Measurements from ENCODE around the gene DAB1. TPM values are rescaled to one million over a fixed set of nuclear protein-coding genes. Genes with fewer than 3 reads are reported as not detected.

Gene DAB1
- total RNA-seq, 3 donors from 2014 or later (not counting 1 experiment from before 2014, with no cell fraction given), result 0.41 TPM; not detected in 2

DNA sequence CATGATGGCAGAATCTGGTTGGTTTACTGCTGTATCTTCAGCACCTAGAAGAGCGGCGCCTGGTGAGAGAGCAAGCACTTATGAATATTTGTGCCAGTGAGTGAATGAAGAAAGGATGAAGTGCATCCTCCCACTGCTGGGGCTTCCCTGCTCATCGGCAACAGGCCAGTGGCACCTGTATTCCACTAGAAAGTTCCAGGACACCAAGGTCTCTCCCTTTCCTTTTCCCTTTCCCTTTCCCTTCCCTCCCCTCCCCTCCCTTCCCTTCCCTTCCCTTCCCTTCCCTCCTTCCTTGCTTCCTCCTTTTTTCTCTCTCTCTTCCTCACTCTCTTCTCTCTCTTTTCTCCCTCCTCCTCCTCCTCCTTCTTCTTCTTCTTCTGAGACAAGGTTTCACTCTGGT, 86.2 kb downstream of the DAB1 start:
- Histone ChIP-seq H3K27ac (ENCODE audit: low read length) (no peak overlapping the region), H3K4me3 (ENCODE audit: low read length) (no peak overlapping the region), H3K4me1 (ENCODE audit: control insufficient read depth, insufficient read depth, low read length) (no peaks in the 10 kb centered on the region), H3K27me3 (ENCODE audit: control insufficient read depth, insufficient read depth, low read length) (no peaks in the 10 kb centered on the region), H3K36me3 (ENCODE audit: control insufficient read depth, insufficient read depth, low read length) (no peaks in the 10 kb centered on the region), H3K9me3 (ENCODE audit: control insufficient read depth, insufficient read depth, low read length) (no peaks in the 10 kb centered on the region)
- ATAC-seq, result no peak
- Mint-ChIP-seq H3K4me1 (no peaks in the 10 kb centered on the region), H3K27me3 (ENCODE audit: low read depth in 2 of 2) (peaks cover 7 to 26% of the 10 kb centered on the region in 2 donors), H3K9me3 (peaks cover 2 to 3% of the 10 kb centered on the region in 2 donors), H3K27ac (no peak overlapping the region), H3K36me3 (no peaks in the 10 kb centered on the region), H3K4me3 (no peak overlapping the region)
- intact Hi-C loops (cut with micrococcal nuclease), result no loop called here
- no peak for DNase-seq
- TF ChIP-seq, protein P1, sequence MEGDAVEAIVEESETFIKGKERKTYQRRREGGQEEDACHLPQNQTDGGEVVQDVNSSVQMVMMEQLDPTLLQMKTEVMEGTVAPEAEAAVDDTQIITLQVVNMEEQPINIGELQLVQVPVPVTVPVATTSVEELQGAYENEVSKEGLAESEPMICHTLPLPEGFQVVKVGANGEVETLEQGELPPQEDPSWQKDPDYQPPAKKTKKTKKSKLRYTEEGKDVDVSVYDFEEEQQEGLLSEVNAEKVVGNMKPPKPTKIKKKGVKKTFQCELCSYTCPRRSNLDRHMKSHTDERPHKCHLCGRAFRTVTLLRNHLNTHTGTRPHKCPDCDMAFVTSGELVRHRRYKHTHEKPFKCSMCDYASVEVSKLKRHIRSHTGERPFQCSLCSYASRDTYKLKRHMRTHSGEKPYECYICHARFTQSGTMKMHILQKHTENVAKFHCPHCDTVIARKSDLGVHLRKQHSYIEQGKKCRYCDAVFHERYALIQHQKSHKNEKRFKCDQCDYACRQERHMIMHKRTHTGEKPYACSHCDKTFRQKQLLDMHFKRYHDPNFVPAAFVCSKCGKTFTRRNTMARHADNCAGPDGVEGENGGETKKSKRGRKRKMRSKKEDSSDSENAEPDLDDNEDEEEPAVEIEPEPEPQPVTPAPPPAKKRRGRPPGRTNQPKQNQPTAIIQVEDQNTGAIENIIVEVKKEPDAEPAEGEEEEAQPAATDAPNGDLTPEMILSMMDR (IDR thresholded peaks at IDR 0.05), result no peak
- 62% methylated on average over 3 of the region's 3 CpGs for WGBS (ENCODE audit: insufficient coverage)

DNA sequence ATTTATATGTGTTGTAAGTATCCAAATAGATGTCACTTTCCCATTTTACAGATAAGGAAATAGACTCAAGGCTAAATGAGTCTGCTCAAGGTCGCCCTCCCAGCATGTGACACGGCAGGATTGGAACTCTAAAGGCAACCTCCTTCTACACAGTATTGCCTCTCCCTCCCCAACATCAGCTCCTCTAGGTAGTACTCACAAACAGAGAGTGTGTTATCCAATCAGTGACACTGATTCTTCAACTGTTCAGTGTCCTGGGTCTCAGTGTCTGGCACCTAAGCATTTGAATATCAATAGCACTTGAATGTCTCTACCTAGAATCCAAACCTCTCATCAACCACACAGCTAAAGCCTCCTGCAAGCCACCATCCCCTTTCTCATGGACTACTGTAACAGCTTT, 87.1 kb downstream of the DAB1 start:
- Mint-ChIP-seq H3K27ac (no peak overlapping the region), H3K4me1 (no peaks in the 10 kb centered on the region), H3K36me3 (no peaks in the 10 kb centered on the region), H3K9me3 (peaks cover 2 to 3% of the 10 kb centered on the region in 2 donors), H3K4me3 (no peak overlapping the region), H3K27me3 (ENCODE audit: low read depth in 2 of 2) (peaks cover 4 to 26% of the 10 kb centered on the region in 2 donors)
- no peaks in the 10 kb centered on the region for H3K4me1 ChIP-seq (ENCODE audit: control insufficient read depth, insufficient read depth, low read length)
- intact Hi-C loops (cut with micrococcal nuclease), result no loop called here
- no peaks in the 10 kb centered on the region for H3K9me3 ChIP-seq (ENCODE audit: control insufficient read depth, insufficient read depth, low read length)
- H3K4me3 ChIP-seq (ENCODE audit: low read length), result no peak overlapping the region
- H3K36me3 ChIP-seq (ENCODE audit: control insufficient read depth, insufficient read depth, low read length), result no peaks in the 10 kb centered on the region
- DNase-seq, result no peak
- no peaks in the 10 kb centered on the region for H3K27me3 ChIP-seq (ENCODE audit: control insufficient read depth, insufficient read depth, low read length)
- H3K27ac ChIP-seq (ENCODE audit: low read length), result no peak overlapping the region
- WGBS (ENCODE audit: insufficient coverage), result 48% methylated on average over 2 of the region's 2 CpGs
- TF ChIP-seq, protein P1 (IDR thresholded peaks at IDR 0.05), result no peak
- no peak for ATAC-seq

DNA sequence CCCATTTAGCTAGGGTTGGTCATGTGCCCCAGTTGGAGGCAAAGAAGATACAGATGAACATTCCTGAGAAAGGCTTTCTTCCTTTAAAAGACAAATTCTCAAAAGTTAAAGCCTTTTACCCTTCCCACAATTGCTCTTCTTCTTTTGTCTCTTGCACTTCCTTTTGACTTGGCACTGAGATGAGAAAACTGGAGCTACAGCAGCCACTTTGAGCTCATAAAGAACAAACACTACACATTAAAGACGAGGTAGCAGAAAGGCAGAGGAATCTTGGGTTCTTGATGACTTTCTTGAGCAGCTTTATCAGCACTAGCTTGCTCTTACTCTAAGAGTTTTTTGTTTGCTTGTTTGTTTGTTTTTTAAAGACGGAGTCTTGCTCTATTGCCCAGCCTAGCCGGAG, 92.2 kb downstream of the DAB1 start:
- intact Hi-C loops (cut with micrococcal nuclease), result no loop called here
- Mint-ChIP-seq H3K4me3 (no peak overlapping the region), H3K27ac (no peak overlapping the region), H3K4me1 (no peaks in the 10 kb centered on the region), H3K27me3 (ENCODE audit: low read depth in 2 of 2) (peaks cover 2 to 18% of the 10 kb centered on the region in 2 donors), H3K9me3 (peaks cover 0 to 6% of the 10 kb centered on the region in 2 donors), H3K36me3 (no peaks in the 10 kb centered on the region)
- TF ChIP-seq, protein P1 (IDR thresholded peaks at IDR 0.05), result no peak
- Histone ChIP-seq H3K27ac (ENCODE audit: low read length) (no peak overlapping the region), H3K4me1 (ENCODE audit: control insufficient read depth, insufficient read depth, low read length) (no peaks in the 10 kb centered on the region), H3K36me3 (ENCODE audit: control insufficient read depth, insufficient read depth, low read length) (no peaks in the 10 kb centered on the region), H3K4me3 (ENCODE audit: low read length) (no peak overlapping the region), H3K27me3 (ENCODE audit: control insufficient read depth, insufficient read depth, low read length) (no peaks in the 10 kb centered on the region), H3K9me3 (ENCODE audit: control insufficient read depth, insufficient read depth, low read length) (no peaks in the 10 kb centered on the region)
- ATAC-seq, result no peak
- WGBS (ENCODE audit: insufficient coverage), result 86% methylated on average over 3 of the region's 3 CpGs
- DNase-seq, result no peak

DNA sequence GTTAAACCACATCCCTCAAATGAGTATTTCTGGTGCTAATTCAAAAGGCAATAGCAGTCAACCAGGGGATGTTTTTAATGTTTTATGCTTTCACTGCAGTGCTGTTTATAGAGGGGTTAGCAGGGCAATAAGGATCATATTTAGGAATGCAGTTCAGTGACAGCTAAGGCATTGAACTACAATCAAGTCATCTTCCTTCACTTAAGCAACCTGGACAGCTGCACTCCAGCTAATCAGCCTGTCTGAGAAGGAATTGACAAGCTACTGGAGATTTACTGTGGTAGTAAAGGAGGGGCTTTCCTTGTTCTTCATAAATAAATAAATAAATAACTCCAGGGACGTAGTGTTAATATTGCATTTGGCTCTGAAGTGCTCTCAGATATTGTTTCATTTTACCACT, 93.9 kb downstream of the DAB1 start:
- TF ChIP-seq, protein P1 (IDR thresholded peaks at IDR 0.05), result no peak
- H3K27me3 ChIP-seq (ENCODE audit: control insufficient read depth, insufficient read depth, low read length), result no peaks in the 10 kb centered on the region
- H3K27ac ChIP-seq (ENCODE audit: low read length), result no peak overlapping the region
- Mint-ChIP-seq H3K4me3 (no peak overlapping the region), H3K27me3 (ENCODE audit: low read depth in 2 of 2) (peaks cover 0 to 7% of the 10 kb centered on the region in 2 donors), H3K36me3 (no peaks in the 10 kb centered on the region), H3K4me1 (no peaks in the 10 kb centered on the region), H3K27ac (no peak overlapping the region), H3K9me3 (peaks cover 0 to 6% of the 10 kb centered on the region in 2 donors)
- H3K4me1 ChIP-seq (ENCODE audit: control insufficient read depth, insufficient read depth, low read length), result no peaks in the 10 kb centered on the region
- no peaks in the 10 kb centered on the region for H3K9me3 ChIP-seq (ENCODE audit: control insufficient read depth, insufficient read depth, low read length)
- no peak for DNase-seq
- no peak overlapping the region for H3K4me3 ChIP-seq (ENCODE audit: low read length)
- intact Hi-C loops (cut with micrococcal nuclease), result no loop called here
- WGBS (ENCODE audit: insufficient coverage), result 92% methylated on average over 1 of the region's 1 CpG
- no peaks in the 10 kb centered on the region for H3K36me3 ChIP-seq (ENCODE audit: control insufficient read depth, insufficient read depth, low read length)
- ATAC-seq, result no peak

Measured in natural killer cell (primary cell).